LNCaP clone FGC (cell line): ENCODE results near the gene GOLGA7B.

Source experiments
- DNase-seq: peaks from one replicate; pipeline ENCODE4 v3.0.0-alpha.2; 2011; ENCODE audit warnings: low read depth
- H3K4me3 ChIP-seq: 2 replicates; pipeline ENCODE4 v1.5.1; 2011; ENCODE audit warnings: mild to moderate bottlenecking, low read depth, low read length, control low read depth
- CTCF ChIP-seq: IDR thresholded peaks from 2 replicates; pipeline ENCODE4 v1.5.1; 2012; ENCODE audit warnings: mild to moderate bottlenecking; ENCODE audit not compliant: control insufficient read depth, insufficient read depth; ENCODE audit errors: extremely low read depth

GOLGA7B gene

GRCh38 chr10:97901381-97901780 is 51.7 kb downstream of the GOLGA7B start:
- no peak overlapping the region for H3K4me3 ChIP-seq
- no peak for TF ChIP-seq CTCF
- DNase-seq, result no peak

- H3K4me3 ChIP-seq, result no peak overlapping the region
- DNase-seq, result peak; percentile 14
- no peak for TF ChIP-seq CTCF
Observed at GRCh38 chr10:97903128-97904017, 53.7 kb downstream of the GOLGA7B start.

DNA sequence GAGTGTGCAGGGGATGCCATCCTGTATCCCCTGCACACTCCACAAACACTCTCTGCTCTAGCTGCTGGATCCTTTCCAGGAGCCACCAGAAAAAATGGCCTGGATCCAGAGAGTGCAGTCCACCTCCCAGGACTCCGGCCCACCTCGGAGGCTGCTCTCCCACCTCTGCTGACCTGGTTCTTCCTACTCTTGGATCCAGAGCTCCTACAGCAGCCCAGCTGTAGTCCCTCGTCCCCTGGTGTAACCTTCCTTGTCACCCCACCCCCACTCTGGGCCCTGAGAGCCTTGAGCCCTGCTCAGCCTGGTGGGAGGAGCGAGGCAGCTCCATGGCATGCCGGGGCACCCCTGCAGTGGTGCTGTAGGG is 54.4 kb downstream of the GOLGA7B start:
- H3K4me3 ChIP-seq, result no peak overlapping the region
- TF ChIP-seq CTCF, result no peak
- DNase-seq, result no peak

- no peak overlapping the region for H3K4me3 ChIP-seq
- no peak for DNase-seq
- no peak for TF ChIP-seq CTCF
Observed at GRCh38 chr10:97904576-97904975, 54.9 kb downstream of the GOLGA7B start.

GRCh38 chr10:97905276-97905675 is 55.6 kb downstream of the GOLGA7B start:
- DNase-seq, result no peak
- no peak for TF ChIP-seq CTCF
- H3K4me3 ChIP-seq, result no peak overlapping the region

DNA sequence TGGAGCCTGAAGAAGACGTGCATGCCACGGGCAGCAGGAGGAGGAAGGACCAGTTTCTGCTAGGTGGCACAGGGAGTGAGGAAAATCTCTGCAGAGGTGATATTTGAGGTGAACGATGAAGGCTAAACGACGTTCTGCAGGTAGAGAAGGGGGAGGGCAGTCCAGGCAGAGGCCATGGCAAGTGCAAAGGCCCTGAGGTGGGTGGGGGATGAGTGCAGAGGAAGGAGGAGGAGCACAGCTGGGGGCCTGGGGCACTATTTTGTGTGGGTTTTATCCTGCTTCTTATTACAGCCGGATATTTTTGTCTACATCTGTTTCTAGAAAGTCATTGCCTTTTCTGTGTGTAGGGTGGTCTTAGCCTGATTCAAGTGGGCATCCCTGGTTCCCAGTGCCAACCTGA is 57.6 kb downstream of the GOLGA7B start:
- no peak for TF ChIP-seq CTCF
- no peak for DNase-seq
- no peak overlapping the region for H3K4me3 ChIP-seq

DNA sequence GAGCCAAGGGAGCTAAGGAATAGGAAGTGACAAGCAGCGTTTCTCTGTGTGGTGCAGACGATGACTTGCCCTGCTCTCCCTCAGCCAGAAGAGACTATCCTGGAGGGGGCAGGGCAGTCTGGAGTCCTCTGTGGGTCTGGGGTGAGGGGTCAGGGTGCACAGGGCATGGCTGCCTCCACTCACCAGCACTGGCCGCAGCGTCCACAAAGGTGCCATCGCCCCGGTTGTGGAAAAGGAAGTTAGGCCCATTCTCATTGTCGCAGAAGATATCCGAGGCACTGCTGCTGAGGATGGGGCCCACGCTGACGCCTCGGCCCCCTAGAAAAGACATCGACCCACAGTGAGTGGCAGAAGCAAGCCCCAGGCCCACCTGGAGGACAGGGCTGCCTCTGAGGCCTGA is 58.2 kb downstream of the GOLGA7B start:
- no peak overlapping the region for H3K4me3 ChIP-seq
- TF ChIP-seq CTCF, result no peak
- no peak for DNase-seq
